Measurements from ENCODE around the gene MATN3.

- TF ChIP-seq CTCF (IDR thresholded peaks at IDR 0.05) (no peak), POLR2A (IDR thresholded peaks at IDR 0.05) (no peak)
Observed at GRCh38 chr2:19979932-19980331, 32.5 kb downstream of the MATN3 start.

Data from lower leg skin (tissue), 3 donors.